Raji (cell line): ENCODE measurements around the gene CEP85.

ENCODE experiments used
- POLR2A ChIP-seq: IDR thresholded peaks from 2 replicates; pipeline ENCODE4 v1.6.1; 2011; ENCODE audit warnings: low read depth, low read length, control low read depth; ENCODE audit not compliant: insufficient read depth

CEP85 gene

DNA sequence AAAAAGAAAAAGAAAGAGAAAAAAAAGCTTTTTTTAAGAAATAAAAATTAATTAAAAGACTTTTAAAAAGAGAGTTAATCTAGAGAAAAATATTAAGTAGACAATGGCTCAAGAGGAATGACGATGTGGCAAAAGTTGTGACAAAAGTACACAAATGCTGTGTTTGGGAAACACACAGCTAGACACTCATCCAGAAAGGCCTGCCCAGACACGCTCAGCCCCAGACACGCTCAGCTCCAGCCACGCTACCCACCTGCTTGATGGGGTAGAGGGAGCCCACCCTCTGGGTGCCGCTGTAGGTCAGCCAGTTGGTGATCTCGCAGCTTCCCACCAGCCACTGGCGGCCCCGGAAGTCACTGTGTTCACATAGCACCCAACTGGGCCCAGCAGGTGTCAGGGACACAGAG lies 94.0 kb downstream of the CEP85 start:
- no peak for TF ChIP-seq POLR2A
